ENCODE measurements around the gene LTC4S.
"Not testable (repeated sequence)": the region's sequence is repeated elsewhere in the genome, so short reads cannot be mapped to it uniquely, and the experiment has no call there.

The LTC4S gene

GRCh38 chr5:179788193-179788854 lies 5.5 kb upstream of the LTC4S start:
- no peak for TF ChIP-seq CTCF (conservative IDR thresholded peaks at IDR 0.05; ENCODE audit: low read depth, low read length)
- Histone ChIP-seq H2AFZ (ENCODE audit: low read depth) (no peak overlapping the region), H3K79me2 (ENCODE audit: insufficient read depth, low read depth) (no peaks in the 10 kb centered on the region), H3K27ac (no peak overlapping the region), H3K4me3 (IDR thresholded peaks at IDR 0.05; ENCODE audit: insufficient read depth, low read depth, low read length) (no peak overlapping the region), H3K4me2 (no peak overlapping the region), H4K20me1 (ENCODE audit: insufficient read depth) (no peaks in the 10 kb centered on the region), H3K27me3 (ENCODE audit: insufficient read depth, low read depth) (no peaks in the 10 kb centered on the region), H3K36me3 (ENCODE audit: insufficient read depth) (no peaks in the 10 kb centered on the region), H3K9ac (no peak overlapping the region), H3K4me1 (ENCODE audit: low read depth, poor library complexity, severe bottlenecking) (no peaks in the 10 kb centered on the region)

GRCh38 chr5:179789278-179789677 lies 4.5 kb upstream of the LTC4S start:
- H4K20me1 ChIP-seq (ENCODE audit: insufficient read depth); H2AFZ ChIP-seq (ENCODE audit: low read depth); H3K4me3 ChIP-seq (IDR thresholded peaks at IDR 0.05; ENCODE audit: insufficient read depth, low read depth, low read length); H3K27me3 ChIP-seq (ENCODE audit: insufficient read depth, low read depth); H3K36me3 ChIP-seq (ENCODE audit: insufficient read depth); H3K79me2 ChIP-seq (ENCODE audit: insufficient read depth, low read depth); H3K27ac ChIP-seq; H3K9ac ChIP-seq; H3K4me2 ChIP-seq; H3K4me1 ChIP-seq (ENCODE audit: low read depth, poor library complexity, severe bottlenecking): not testable (repeated sequence)

- no peak overlapping the region for H3K27ac ChIP-seq
- no peak for TF ChIP-seq CTCF (conservative IDR thresholded peaks at IDR 0.05; ENCODE audit: low read depth, low read length)
- H4K20me1 ChIP-seq (ENCODE audit: insufficient read depth), result no peaks in the 10 kb centered on the region
- H3K79me2 ChIP-seq (ENCODE audit: insufficient read depth, low read depth), result no peaks in the 10 kb centered on the region
- H3K4me2 ChIP-seq, result no peak overlapping the region
- H3K4me3 ChIP-seq (IDR thresholded peaks at IDR 0.05; ENCODE audit: insufficient read depth, low read depth, low read length), result no peak overlapping the region
- no peaks in the 10 kb centered on the region for H3K36me3 ChIP-seq (ENCODE audit: insufficient read depth)
- H3K4me1 ChIP-seq (ENCODE audit: low read depth, poor library complexity, severe bottlenecking), result peaks cover 4% of the 10 kb centered on the region
- H3K9ac ChIP-seq, result no peak overlapping the region
- no peaks in the 10 kb centered on the region for H3K27me3 ChIP-seq (ENCODE audit: insufficient read depth, low read depth)
- H2AFZ ChIP-seq (ENCODE audit: low read depth), result no peak overlapping the region
These were observed 1.7 kb upstream of the LTC4S start for GRCh38 chr5:179791881-179792611.

- Histone ChIP-seq H3K36me3 (ENCODE audit: insufficient read depth) (no peaks in the 10 kb centered on the region), H3K4me3 (IDR thresholded peaks at IDR 0.05; ENCODE audit: insufficient read depth, low read depth, low read length) (no peak overlapping the region), H4K20me1 (ENCODE audit: insufficient read depth) (no peaks in the 10 kb centered on the region), H3K79me2 (ENCODE audit: insufficient read depth, low read depth) (no peaks in the 10 kb centered on the region), H3K9ac (no peak overlapping the region), H3K27me3 (ENCODE audit: insufficient read depth, low read depth) (no peaks in the 10 kb centered on the region), H3K4me2 (no peak overlapping the region), H3K27ac (no peak overlapping the region), H3K4me1 (ENCODE audit: low read depth, poor library complexity, severe bottlenecking) (peaks cover 4% of the 10 kb centered on the region), H2AFZ (ENCODE audit: low read depth) (no peak overlapping the region)
- no peak for TF ChIP-seq CTCF (conservative IDR thresholded peaks at IDR 0.05; ENCODE audit: low read depth, low read length)
These were observed 946 bp upstream of the LTC4S start for GRCh38 chr5:179792612-179793467.
